SK-N-MC (cell line): ENCODE measurements around the gene TIAM1.

Experiments used
- EZH2 ChIP-seq: fragments of 200-600 bp; sonication (generic); IDR thresholded peaks from one replicate; pipeline ENCODE4 v1.6.1; 2017; ENCODE audit warnings: antibody characterized with exemption
- POLR2AphosphoS5 ChIP-seq: IDR thresholded peaks from 2 replicates; pipeline ENCODE4 v1.6.1; 2012; ENCODE audit warnings: mild to moderate bottlenecking, low read depth, low read length, borderline replicate concordance

DNA sequence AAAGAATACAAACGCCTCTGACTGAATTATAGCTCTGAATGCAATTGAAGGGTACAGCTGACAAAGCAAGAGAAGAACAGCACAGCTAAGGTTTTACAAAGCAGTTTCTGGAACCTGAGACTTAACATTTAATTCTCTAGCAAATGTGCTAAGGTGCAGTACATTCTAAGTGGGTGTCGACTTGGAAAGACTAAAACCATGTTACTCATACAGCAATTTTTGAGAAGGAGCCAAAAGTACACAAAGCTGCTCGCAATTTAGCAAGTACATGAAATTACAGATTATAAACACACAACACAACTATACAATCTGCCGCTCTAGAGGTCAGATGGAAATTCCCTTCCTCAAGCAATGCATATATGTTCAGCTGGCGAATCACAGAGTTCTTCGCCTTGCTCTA, 121.9 kb downstream of the TIAM1 start:
- TF ChIP-seq POLR2AphosphoS5 (no peak), EZH2 (no peak)
